Right renal pelvis (tissue), 4 donors: Measurements from ENCODE around the gene NSUN2. TPM values are rescaled to one million over a fixed set of nuclear protein-coding genes. Genes with fewer than 3 reads are reported as not detected.
"Not testable (repeated sequence)": the region's sequence is repeated elsewhere in the genome, so short reads cannot be mapped to it uniquely, and the experiment has no call there.

Source experiments
- DNase-seq, 4 donors: peaks; one replicate each; pipeline ENCODE4 v3.0.0-alpha.2; 2013; ENCODE audit warnings: low read depth in 4 of 4, low spot score in 3 of 4, missing footprints in 1 of 4
- polyA plus RNA-seq, 4 donors: library from polyadenylated mRNA; unstranded; fragments of 120-200 nt; gene quantifications; one replicate each; pipeline ENCODE4 v1.2.1, GENCODE V29; 2013; ENCODE audit not compliant: insufficient read length in 4 of 4

The NSUN2 gene
- polyA plus RNA-seq, 4 donors, result 47.8 to 55.2 (median 52.3) TPM

DNA sequence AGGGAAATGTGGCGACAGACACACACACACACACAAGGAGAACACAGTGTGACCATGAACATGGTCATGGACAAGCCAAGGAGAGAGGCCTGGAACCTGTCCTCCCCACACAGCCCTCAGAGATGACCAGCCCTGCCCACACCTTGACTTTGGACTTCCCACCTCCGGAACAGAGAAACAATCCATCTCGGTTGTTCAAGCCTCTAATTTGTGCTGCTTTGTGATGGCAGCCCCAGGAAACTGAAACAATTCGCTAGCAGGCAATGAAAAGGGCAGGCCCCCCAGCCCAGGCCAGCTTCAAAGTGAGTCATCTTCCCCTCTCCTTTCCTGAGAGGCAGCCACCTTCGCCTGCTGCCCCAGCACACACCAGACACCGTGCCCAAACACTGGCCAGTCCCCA lies 47.7 kb downstream of the NSUN2 start:
- no peak for DNase-seq

GRCh38 chr5:6584727-6585126 lies 48.1 kb downstream of the NSUN2 start:
- no peak for DNase-seq

- DNase-seq, result no peak
These were observed 48.7 kb downstream of the NSUN2 start for GRCh38 chr5:6584101-6584645.

GRCh38 chr5:6583049-6583880 lies 49.6 kb downstream of the NSUN2 start:
- peak; percentile 23 to 40 (median 26) for DNase-seq

DNA sequence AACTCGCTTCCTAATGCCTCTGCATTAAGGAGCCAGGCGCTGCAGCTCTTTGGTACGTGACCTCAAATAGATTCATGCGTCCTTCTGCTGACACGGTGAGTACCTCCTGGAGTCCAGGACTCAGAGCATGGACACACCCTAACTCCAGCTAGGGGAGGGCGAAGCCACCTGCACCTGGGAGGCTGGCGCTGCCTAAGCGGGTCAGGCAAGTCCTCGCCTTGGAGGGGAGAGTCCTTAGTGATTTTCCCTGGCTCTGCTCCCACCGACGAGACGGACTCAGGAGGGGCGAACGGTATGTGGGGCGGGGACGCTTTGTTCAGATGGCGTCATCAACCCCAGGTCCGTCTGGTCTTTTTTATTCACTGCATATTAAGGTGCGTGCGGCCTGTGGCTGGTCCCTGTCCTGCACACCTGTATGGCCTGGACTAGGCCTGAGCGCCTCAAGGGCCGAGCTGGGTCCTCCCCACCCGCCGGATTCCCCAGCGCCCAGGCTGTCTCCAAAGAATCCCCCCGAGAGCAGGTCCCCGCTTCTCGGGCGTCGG lies 50.3 kb downstream of the NSUN2 start:
- DNase-seq, result no peak

GRCh38 chr5:6581559-6582426 lies 51.1 kb downstream of the NSUN2 start:
- DNase-seq, result no peak

GRCh38 chr5:6581090-6581489 lies 51.8 kb downstream of the NSUN2 start:
- no peak for DNase-seq

DNA sequence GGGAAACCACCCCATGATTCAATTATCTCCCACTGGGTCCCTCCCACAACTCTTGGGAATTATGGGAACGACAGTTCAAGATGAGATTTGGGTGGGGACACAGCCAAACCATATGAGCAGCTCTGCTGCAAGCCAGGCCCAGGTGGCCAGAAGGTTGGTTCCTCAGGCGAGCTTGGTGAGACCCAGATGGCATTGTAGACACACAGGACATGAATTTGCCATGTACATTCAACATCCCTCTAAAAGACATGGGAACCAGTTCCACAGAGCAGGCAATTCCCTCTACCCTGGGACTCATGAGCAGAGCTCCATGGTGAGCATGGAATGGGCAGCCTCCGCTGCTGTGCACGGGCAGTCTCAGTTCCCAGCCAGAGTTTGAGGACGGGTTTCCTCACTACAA lies 53.3 kb downstream of the NSUN2 start:
- DNase-seq, result no peak

GRCh38 chr5:6578676-6579343 lies 54.0 kb downstream of the NSUN2 start:
- no peak for DNase-seq

GRCh38 chr5:6576861-6577501 lies 55.9 kb downstream of the NSUN2 start:
- DNase-seq, result no peak

DNA sequence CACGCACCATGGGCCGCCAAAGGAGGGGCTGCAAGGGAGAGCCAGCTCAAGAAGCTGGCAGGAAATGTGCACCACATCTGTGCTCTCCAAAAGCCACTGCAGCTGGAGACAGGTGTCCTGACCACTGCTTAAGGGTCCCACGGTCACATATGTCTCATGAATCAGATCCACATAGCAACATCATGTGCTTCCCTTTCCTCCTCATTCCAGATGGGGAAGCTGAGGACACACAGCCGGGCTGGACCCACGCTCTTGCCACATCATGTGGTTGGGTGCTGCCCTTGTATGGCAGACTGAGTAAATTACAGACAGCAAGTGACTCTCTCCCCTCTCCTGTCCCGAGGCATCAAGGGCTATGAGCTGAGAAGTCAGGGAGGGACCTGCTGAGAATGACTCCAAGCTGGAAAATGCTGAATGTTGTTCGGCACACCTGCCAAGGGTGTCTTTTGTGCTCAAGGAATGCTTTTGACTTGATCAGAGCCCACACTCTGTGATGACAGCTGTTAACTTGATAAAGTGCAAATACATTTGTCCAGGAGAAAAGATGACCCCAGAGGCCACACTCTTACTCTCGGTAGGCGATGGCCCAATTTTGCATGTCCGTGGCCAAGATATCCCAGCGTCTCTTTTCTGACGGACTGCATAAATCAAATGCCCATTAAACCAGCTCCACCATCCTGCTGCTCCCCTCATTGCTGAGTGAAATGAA lies 58.2 kb downstream of the NSUN2 start:
- no peak for DNase-seq

DNA sequence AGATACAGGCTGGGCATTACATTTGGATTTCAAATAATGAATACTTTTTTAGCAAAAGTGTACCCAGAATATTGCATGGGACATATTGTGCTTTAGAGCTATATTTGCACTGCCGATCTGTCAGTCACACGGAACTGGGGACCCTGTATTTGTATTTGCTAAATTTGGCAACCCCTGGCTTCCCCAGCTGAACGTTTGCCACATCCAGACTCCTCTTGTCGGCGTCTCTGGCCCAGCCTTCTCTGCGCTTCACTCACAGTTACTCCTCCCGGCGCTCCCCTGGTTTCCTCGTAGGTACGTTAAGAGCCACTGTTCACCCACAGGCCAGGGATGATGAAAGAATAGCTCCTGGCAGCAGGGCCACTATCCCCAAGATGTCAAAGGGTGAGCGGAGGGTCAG lies 58.7 kb downstream of the NSUN2 start:
- DNase-seq, result no peak

DNA sequence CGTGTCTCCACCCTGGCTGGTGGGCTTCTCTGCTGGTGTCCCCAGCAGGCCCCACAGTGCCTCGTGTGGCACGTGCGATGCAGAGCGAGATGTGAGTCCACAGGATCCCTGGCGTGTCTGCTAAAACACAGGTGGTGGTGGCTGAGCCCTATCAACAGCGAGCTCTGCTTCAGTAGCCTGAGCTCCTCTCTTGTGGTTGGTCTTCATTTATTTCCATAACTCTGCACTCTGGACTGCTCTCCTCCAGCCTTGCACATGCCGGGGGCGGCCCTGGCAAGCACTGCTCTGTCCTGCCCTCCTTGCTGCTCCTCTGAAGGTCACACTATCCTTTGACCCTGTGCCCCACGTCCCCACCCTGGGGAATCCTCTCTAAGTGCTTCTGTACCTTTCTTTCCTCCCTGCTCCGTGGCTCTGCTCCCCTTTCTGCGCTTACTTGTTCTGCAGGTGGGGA lies 59.2 kb downstream of the NSUN2 start:
- no peak for DNase-seq

DNA sequence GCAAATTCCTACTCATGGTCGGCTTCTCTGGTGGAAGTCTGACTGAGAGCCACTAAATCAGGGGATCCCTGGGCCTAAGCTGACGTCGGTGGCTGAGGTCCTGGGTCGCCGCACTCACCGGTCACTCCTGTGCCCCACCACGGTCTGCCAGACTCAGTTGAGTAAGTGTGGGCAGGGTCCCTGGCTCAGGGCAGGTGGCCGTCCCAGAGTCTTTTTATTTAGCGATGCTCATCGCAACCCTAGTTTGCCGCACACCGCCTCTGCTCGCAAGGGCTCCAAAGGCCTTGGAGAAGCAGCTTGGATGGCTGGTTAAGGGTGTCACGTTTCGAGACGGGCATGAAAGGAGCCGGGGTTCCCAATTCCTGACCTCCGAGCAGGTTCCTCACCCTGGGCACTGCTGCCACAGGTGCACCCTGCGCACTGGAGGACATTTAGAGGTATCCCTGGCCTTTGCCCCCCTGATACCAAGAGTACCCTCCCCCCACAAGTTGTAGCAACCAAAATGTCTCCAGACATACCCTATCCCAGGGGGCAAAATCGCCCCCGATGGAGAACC lies 59.9 kb downstream of the NSUN2 start:
- DNase-seq, result no peak

GRCh38 chr5:6572086-6572824 lies 60.6 kb downstream of the NSUN2 start:
- DNase-seq, result no peak

GRCh38 chr5:6571607-6572006 lies 61.2 kb downstream of the NSUN2 start:
- not testable (repeated sequence) for DNase-seq

DNA sequence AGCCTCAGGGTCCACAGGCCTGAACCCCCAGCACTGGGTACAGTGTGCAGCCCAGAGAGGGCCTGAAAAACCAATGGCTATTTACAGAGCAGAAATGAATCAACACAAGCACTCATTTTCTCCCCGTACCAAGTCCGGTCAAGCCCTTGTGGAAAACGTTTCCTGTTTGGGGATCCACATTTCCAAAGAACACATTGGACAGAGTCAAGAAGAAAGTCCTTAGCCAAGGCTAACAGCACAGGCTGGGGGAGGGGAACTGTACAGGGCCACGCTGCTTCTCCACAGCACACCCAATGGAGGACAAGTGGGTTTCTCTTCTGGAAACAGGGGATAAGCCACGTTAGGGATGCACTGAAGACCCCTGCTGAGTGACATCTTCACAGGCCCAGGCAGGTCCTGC lies 62.3 kb downstream of the NSUN2 start:
- no peak for DNase-seq

- no peak for DNase-seq
These were observed 64.0 kb downstream of the NSUN2 start for GRCh38 chr5:6568889-6569288.
